Measurements from ENCODE around the gene TJP1. TPM values are rescaled to one million over a fixed set of nuclear protein-coding genes. Genes with fewer than 3 reads are reported as not detected.

The TJP1 gene
- total RNA-seq, 1 experiment from 2014 or later: 129 TPM

DNA sequence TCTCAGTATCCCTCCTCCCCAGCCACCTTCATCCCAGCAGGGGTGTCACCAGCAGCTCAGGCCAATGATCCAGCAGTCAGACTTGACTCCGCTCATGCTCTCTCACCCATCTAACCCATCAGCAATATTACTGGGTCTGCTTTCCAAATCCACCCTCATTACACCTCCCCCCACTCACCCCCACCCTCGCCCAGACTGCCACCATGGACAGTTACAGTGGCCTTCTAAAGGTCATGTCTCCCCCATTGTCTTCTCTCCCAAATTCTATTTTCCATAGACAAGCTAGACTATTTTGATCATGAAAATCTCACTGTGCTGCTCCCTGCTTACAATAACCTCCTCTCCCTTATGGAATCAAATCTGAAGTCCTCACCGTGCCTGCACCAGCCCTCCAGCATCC is 156.0 kb downstream of the TJP1 start:
- H3K9me3 Mint-ChIP-seq: peaks cover 4% of the 10 kb centered on the region; the same call in 1 of the 2 replicates
- H3K4me1 Mint-ChIP-seq: peaks cover 13% of the 10 kb centered on the region
- 0 out of 2 replicates have a peak, but pooled peaks cover 2% of the 10 kb centered on the region for H3K27me3 Mint-ChIP-seq (ENCODE audit: low read depth)
- CTCF ChIA-PET: interaction anchor here (0.8 to 3.5 kb wide), 3 partner anchors 53 to 319 kb away, joined by 3 to 23 read pairs (median 4); no protein-coding TSS in a partner anchor
- H3K27ac Mint-ChIP-seq: 0 out of 2 replicates have a peak overlapping the region, but pooled peaks have one; percentile 29
- ATAC-seq (no peak), DNase-seq (ENCODE audit: low spot score) (no peak)
- TF ChIP-seq JUN (CRISPR knock-in tag; IDR thresholded peaks at IDR 0.05) (no peak), FOXK1 (CRISPR knock-in tag; IDR thresholded peaks at IDR 0.05) (no peak)
- POLR2A ChIA-PET: no interaction called here
- H3K4me3 Mint-ChIP-seq: no peak overlapping the region
- no peaks in the 10 kb centered on the region for H3K36me3 Mint-ChIP-seq

DNA sequence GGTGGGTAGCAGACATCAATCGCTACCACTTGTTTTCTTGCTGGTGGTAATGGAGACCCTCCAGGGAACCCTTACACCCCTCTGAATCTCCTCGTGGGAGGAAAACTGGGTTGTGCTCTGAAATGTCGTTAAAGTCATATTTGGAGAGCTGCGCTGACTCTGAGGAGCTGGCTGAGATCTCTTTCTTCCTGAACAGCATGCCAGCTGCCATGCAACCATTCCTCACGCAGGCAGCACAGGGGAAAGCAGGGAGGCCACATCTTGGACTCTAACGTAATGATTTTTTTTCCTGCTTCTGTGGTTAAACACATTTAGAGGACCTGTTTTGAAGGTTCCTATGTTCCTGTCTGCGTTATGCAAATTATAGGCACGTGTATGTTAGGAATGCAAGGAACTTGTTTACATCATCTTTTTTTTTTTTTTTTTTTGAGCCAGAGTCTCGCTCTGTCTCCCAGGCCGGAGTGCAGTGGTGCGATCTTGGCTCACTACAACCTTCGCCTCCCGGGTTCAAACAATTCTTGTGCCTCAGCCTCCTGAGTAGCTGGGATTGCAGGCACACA is 156.7 kb downstream of the TJP1 start:
- POLR2A ChIA-PET: no interaction called here
- DNase-seq (ENCODE audit: low spot score) (no peak), ATAC-seq (no peak)
- TF ChIP-seq, protein P1, sequence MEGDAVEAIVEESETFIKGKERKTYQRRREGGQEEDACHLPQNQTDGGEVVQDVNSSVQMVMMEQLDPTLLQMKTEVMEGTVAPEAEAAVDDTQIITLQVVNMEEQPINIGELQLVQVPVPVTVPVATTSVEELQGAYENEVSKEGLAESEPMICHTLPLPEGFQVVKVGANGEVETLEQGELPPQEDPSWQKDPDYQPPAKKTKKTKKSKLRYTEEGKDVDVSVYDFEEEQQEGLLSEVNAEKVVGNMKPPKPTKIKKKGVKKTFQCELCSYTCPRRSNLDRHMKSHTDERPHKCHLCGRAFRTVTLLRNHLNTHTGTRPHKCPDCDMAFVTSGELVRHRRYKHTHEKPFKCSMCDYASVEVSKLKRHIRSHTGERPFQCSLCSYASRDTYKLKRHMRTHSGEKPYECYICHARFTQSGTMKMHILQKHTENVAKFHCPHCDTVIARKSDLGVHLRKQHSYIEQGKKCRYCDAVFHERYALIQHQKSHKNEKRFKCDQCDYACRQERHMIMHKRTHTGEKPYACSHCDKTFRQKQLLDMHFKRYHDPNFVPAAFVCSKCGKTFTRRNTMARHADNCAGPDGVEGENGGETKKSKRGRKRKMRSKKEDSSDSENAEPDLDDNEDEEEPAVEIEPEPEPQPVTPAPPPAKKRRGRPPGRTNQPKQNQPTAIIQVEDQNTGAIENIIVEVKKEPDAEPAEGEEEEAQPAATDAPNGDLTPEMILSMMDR (IDR thresholded peaks at IDR 0.05): no peak
- TF ChIP-seq ELF4 (CRISPR knock-in tag; IDR thresholded peaks at IDR 0.05; ENCODE audit: low read depth) (no peak), IRF2 (CRISPR knock-in tag; IDR thresholded peaks at IDR 0.05; ENCODE audit: borderline replicate concordance, low read depth) (no peak), ESRRA (CRISPR knock-in tag; IDR thresholded peaks at IDR 0.05; ENCODE audit: borderline replicate concordance) (no peak), TP53 (CRISPR knock-in tag; IDR thresholded peaks at IDR 0.05) (no peak), SMAD4 (CRISPR knock-in tag; IDR thresholded peaks at IDR 0.05) (no peak), NFYB (CRISPR knock-in tag; conservative IDR thresholded peaks at IDR 0.05; ENCODE audit: low read depth) (no peak), FOXK1 (CRISPR knock-in tag; IDR thresholded peaks at IDR 0.05) (no peak), TEAD1 (CRISPR knock-in tag; IDR thresholded peaks at IDR 0.05) (no peak), NR3C1 (CRISPR knock-in tag; conservative IDR thresholded peaks at IDR 0.05; ENCODE audit: low read depth) (no peak), SMAD3 (CRISPR knock-in tag; IDR thresholded peaks at IDR 0.05; ENCODE audit: borderline replicate concordance) (no peak), NFE2L1 (CRISPR knock-in tag; IDR thresholded peaks at IDR 0.05) (no peak)
- TF ChIP-seq, protein P2, sequence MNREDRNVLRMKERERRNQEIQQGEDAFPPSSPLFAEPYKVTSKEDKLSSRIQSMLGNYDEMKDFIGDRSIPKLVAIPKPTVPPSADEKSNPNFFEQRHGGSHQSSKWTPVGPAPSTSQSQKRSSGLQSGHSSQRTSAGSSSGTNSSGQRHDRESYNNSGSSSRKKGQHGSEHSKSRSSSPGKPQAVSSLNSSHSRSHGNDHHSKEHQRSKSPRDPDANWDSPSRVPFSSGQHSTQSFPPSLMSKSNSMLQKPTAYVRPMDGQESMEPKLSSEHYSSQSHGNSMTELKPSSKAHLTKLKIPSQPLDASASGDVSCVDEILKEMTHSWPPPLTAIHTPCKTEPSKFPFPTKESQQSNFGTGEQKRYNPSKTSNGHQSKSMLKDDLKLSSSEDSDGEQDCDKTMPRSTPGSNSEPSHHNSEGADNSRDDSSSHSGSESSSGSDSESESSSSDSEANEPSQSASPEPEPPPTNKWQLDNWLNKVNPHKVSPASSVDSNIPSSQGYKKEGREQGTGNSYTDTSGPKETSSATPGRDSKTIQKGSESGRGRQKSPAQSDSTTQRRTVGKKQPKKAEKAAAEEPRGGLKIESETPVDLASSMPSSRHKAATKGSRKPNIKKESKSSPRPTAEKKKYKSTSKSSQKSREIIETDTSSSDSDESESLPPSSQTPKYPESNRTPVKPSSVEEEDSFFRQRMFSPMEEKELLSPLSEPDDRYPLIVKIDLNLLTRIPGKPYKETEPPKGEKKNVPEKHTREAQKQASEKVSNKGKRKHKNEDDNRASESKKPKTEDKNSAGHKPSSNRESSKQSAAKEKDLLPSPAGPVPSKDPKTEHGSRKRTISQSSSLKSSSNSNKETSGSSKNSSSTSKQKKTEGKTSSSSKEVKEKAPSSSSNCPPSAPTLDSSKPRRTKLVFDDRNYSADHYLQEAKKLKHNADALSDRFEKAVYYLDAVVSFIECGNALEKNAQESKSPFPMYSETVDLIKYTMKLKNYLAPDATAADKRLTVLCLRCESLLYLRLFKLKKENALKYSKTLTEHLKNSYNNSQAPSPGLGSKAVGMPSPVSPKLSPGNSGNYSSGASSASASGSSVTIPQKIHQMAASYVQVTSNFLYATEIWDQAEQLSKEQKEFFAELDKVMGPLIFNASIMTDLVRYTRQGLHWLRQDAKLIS (CRISPR knock-in tag; IDR thresholded peaks at IDR 0.05; ENCODE audit: borderline replicate concordance): no peak
- TF ChIP-seq, protein P3, sequence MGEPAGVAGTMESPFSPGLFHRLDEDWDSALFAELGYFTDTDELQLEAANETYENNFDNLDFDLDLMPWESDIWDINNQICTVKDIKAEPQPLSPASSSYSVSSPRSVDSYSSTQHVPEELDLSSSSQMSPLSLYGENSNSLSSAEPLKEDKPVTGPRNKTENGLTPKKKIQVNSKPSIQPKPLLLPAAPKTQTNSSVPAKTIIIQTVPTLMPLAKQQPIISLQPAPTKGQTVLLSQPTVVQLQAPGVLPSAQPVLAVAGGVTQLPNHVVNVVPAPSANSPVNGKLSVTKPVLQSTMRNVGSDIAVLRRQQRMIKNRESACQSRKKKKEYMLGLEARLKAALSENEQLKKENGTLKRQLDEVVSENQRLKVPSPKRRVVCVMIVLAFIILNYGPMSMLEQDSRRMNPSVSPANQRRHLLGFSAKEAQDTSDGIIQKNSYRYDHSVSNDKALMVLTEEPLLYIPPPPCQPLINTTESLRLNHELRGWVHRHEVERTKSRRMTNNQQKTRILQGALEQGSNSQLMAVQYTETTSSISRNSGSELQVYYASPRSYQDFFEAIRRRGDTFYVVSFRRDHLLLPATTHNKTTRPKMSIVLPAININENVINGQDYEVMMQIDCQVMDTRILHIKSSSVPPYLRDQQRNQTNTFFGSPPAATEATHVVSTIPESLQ (CRISPR knock-in tag; IDR thresholded peaks at IDR 0.05): no peak
- Mint-ChIP-seq H3K4me3 (no peak overlapping the region), H3K27ac (no peak overlapping the region), H3K27me3 (ENCODE audit: low read depth) (0 out of 2 replicates have a peak, but pooled peaks cover 2% of the 10 kb centered on the region), H3K9me3 (peaks cover 4% of the 10 kb centered on the region; the same call in 1 of the 2 replicates), H3K36me3 (no peaks in the 10 kb centered on the region), H3K4me1 (peaks cover 7% of the 10 kb centered on the region)
- CTCF ChIA-PET: interaction anchor here (3.5 kb wide), 1 partner anchor 260 kb away, joined by 23 read pairs; no protein-coding TSS in a partner anchor
